ENCODE measurements around the gene NNT. TPM values are rescaled to one million over a fixed set of nuclear protein-coding genes. Genes with fewer than 3 reads are reported as not detected.

Gene NNT
- polyA plus RNA-seq, 3 donors = 17.1 to 47.2 (median 41.2) TPM

GRCh38 chr5:43652537-43653302 lies 49.7 kb downstream of the NNT start:
- intact Hi-C loops (cut with micrococcal nuclease) = no loop called here
- no peak for TF ChIP-seq CTCF (IDR thresholded peaks at IDR 0.05)
- no peak overlapping the region for H3K4me3 ChIP-seq (replicated peaks in 1 of 3; ENCODE audit: low read depth in 2 of 3, low read length in 3 of 3)
- H3K36me3 Mint-ChIP-seq = peaks cover 80 to 91% of the 10 kb centered on the region in 2 donors
- no peak overlapping the region for H3K9ac ChIP-seq (ENCODE audit: insufficient read depth, low read length, poor library complexity, severe bottlenecking)
- WGBS (ENCODE audit: insufficient coverage) = 100% methylated on average over 2 of the region's 6 CpGs
- no peaks in the 10 kb centered on the region for H3K27me3 ChIP-seq (ENCODE audit: control insufficient read depth in 2 of 2, insufficient read depth in 2 of 2, low read length in 2 of 2)
- no peak overlapping the region for H3K4me3 Mint-ChIP-seq
- DNase-seq = no peak
- no peak overlapping the region for H3K4me2 ChIP-seq (replicated peaks; ENCODE audit: extremely low read depth, low read length, poor library complexity, severe bottlenecking)
- H3K79me2 ChIP-seq (ENCODE audit: insufficient read depth, low read length) = no peaks in the 10 kb centered on the region
- no peak overlapping the region for H2AFZ ChIP-seq (ENCODE audit: insufficient read depth, low read depth, low read length, poor library complexity, severe bottlenecking)
- no peaks in the 10 kb centered on the region for H3K9me3 ChIP-seq (replicated peaks in 1 of 2; ENCODE audit: control insufficient read depth in 1 of 2, insufficient read depth in 1 of 2, low read length in 2 of 2)
- no peaks in the 10 kb centered on the region for H3K9me3 Mint-ChIP-seq
- H3K4me1 ChIP-seq (ENCODE audit: control insufficient read depth in 1 of 2, insufficient read depth in 2 of 2, low read length in 2 of 2) = no peaks in the 10 kb centered on the region
- H3K27me3 Mint-ChIP-seq (ENCODE audit: low read depth in 3 of 3) = no peaks in the 10 kb centered on the region
- H3K27ac ChIP-seq (ENCODE audit: low read depth in 1 of 2, low read length in 2 of 2) = no peak overlapping the region
- H3K4me1 Mint-ChIP-seq = no peaks in the 10 kb centered on the region
- H3K27ac Mint-ChIP-seq = no peak overlapping the region
- peaks cover 91 to 99% of the 10 kb centered on the region in 2 donors for H3K36me3 ChIP-seq (replicated peaks in 1 of 2; ENCODE audit: control insufficient read depth in 1 of 2, insufficient read depth in 2 of 2, low read length in 2 of 2)
- no peaks in the 10 kb centered on the region for H4K20me1 ChIP-seq (ENCODE audit: insufficient read depth, low read length)

GRCh38 chr5:43658509-43658908 lies 55.5 kb downstream of the NNT start:
- peaks cover 0 to 6% (median 0%) of the 10 kb centered on the region in 7 donors for H3K9me3 Mint-ChIP-seq
- H3K4me1 Mint-ChIP-seq = no peaks in the 10 kb centered on the region
- no peak for TF ChIP-seq CTCF (IDR thresholded peaks at IDR 0.05)
- DNase-seq = no peak
- H2AFZ ChIP-seq (ENCODE audit: insufficient read depth, low read depth, low read length, poor library complexity, severe bottlenecking) = no peak overlapping the region
- no peaks in the 10 kb centered on the region for H3K27me3 Mint-ChIP-seq (ENCODE audit: low read depth in 3 of 3)
- H3K27ac Mint-ChIP-seq = no peak overlapping the region
- H4K20me1 ChIP-seq (ENCODE audit: insufficient read depth, low read length) = no peaks in the 10 kb centered on the region
- no peaks in the 10 kb centered on the region for H3K79me2 ChIP-seq (ENCODE audit: insufficient read depth, low read length)
- peaks cover 77 to 92% of the 10 kb centered on the region in 2 donors for H3K36me3 ChIP-seq (replicated peaks in 1 of 2; ENCODE audit: control insufficient read depth in 1 of 2, insufficient read depth in 2 of 2, low read length in 2 of 2)
- no peak overlapping the region for H3K9ac ChIP-seq (ENCODE audit: insufficient read depth, low read length, poor library complexity, severe bottlenecking)
- H3K4me1 ChIP-seq (ENCODE audit: control insufficient read depth in 1 of 2, insufficient read depth in 2 of 2, low read length in 2 of 2) = no peaks in the 10 kb centered on the region
- WGBS (ENCODE audit: insufficient coverage) = no CpG with 5 or more reads among the region's 1 CpG
- no peak overlapping the region for H3K4me3 ChIP-seq (replicated peaks in 1 of 3; ENCODE audit: low read depth in 2 of 3, low read length in 3 of 3)
- peaks cover 62 to 80% of the 10 kb centered on the region in 2 donors for H3K36me3 Mint-ChIP-seq
- H3K4me3 Mint-ChIP-seq = no peak overlapping the region
- H3K9me3 ChIP-seq (replicated peaks in 1 of 2; ENCODE audit: control insufficient read depth in 1 of 2, insufficient read depth in 1 of 2, low read length in 2 of 2) = no peaks in the 10 kb centered on the region
- H3K4me2 ChIP-seq (replicated peaks; ENCODE audit: extremely low read depth, low read length, poor library complexity, severe bottlenecking) = no peak overlapping the region
- no peaks in the 10 kb centered on the region for H3K27me3 ChIP-seq (ENCODE audit: control insufficient read depth in 2 of 2, insufficient read depth in 2 of 2, low read length in 2 of 2)
- H3K27ac ChIP-seq (ENCODE audit: low read depth in 1 of 2, low read length in 2 of 2) = no peak overlapping the region
- intact Hi-C loops (cut with micrococcal nuclease) = no loop called here
